ENCODE measurements around the gene DUSP11. TPM values are rescaled to one million over a fixed set of nuclear protein-coding genes. Genes with fewer than 3 reads are reported as not detected.
"Not testable (repeated sequence)": the region's sequence is repeated elsewhere in the genome, so short reads cannot be mapped to it uniquely, and the experiment has no call there.

The DUSP11 gene
- total and polyA plus RNA-seq, 2 of the 13 experiments (the other 11 are each of a cell fraction or from before 2014, with no cell fraction given) = 30.5 to 36.2 TPM

GRCh38 chr2:73783402-73783801 is 3.5 kb upstream of the DUSP11 start (continued):
- TF ChIP-seq ZNF687 (CRISPR knock-in tag; IDR thresholded peaks at IDR 0.05) (peak; percentile 72), TFDP2 (CRISPR knock-in tag; IDR thresholded peaks at IDR 0.05) (0 out of 2 replicates have a peak, but pooled peaks have one; percentile 26), LCORL (CRISPR knock-in tag; IDR thresholded peaks at IDR 0.05) (peak; percentile 34), ZFX (CRISPR knock-in tag; IDR thresholded peaks at IDR 0.05; ENCODE audit: low read depth) (peak; percentile 40; the same call in 1 of the 2 replicates), ZNF441 (CRISPR knock-in tag; IDR thresholded peaks at IDR 0.05; ENCODE audit: borderline replicate concordance) (peak; percentile 97), JUND (CRISPR knock-in tag; IDR thresholded peaks at IDR 0.05) (peak; percentile 88), FOSL2 (CRISPR knock-in tag; IDR thresholded peaks at IDR 0.05) (peak; percentile 96), ZNF784 (CRISPR knock-in tag; IDR thresholded peaks at IDR 0.05; ENCODE audit: borderline replicate concordance) (0 out of 2 replicates have a peak, but pooled peaks have one; percentile 20), SPEN (CRISPR knock-in tag; IDR thresholded peaks at IDR 0.05; ENCODE audit: low read depth) (peak; percentile 22; the same call in 1 of the 2 replicates), ATF3 (CRISPR knock-in tag; IDR thresholded peaks at IDR 0.05) (peak; percentile 93), JUN (CRISPR knock-in tag; IDR thresholded peaks at IDR 0.05) (peak; percentile 61; the same call in 1 of the 2 replicates), TEAD3 (CRISPR knock-in tag; optimal IDR thresholded peaks at IDR 0.05; ENCODE audit: borderline replicate concordance) (peak; percentile 69), SAP130 (CRISPR knock-in tag; IDR thresholded peaks at IDR 0.05; ENCODE audit: low read depth) (peak; percentile 25; the same call in 1 of the 2 replicates), ARID5B (CRISPR knock-in tag; IDR thresholded peaks at IDR 0.05) (0 out of 2 replicates have a peak, but pooled peaks have one; percentile 33), ZNF44 (CRISPR knock-in tag; IDR thresholded peaks at IDR 0.05) (0 out of 2 replicates have a peak, but pooled peaks have one; percentile 51), PHF8 (CRISPR knock-in tag; IDR thresholded peaks at IDR 0.05) (peak; percentile 42)
- not testable (repeated sequence) for TF ChIP-seq LCORL (IDR thresholded peaks at IDR 0.05)
- TF ChIP-seq, protein P1, sequence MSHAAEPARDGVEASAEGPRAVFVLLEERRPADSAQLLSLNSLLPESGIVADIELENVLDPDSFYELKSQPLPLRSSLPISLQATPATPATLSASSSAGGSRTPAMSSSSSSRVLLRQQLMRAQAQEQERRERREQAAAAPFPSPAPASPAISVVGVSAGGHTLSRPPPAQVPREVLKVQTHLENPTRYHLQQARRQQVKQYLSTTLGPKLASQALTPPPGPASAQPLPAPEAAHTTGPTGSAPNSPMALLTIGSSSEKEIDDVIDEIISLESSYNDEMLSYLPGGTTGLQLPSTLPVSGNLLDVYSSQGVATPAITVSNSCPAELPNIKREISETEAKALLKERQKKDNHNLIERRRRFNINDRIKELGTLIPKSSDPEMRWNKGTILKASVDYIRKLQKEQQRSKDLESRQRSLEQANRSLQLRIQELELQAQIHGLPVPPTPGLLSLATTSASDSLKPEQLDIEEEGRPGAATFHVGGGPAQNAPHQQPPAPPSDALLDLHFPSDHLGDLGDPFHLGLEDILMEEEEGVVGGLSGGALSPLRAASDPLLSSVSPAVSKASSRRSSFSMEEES (CRISPR knock-in tag; IDR thresholded peaks at IDR 0.05) = 0 out of 2 replicates have a peak, but pooled peaks have one; percentile 43
